GM12874 (cell line): ENCODE measurements around the gene ABHD2.

ENCODE experiments used
- TF ChIP-seq, protein P1 (sequence below): IDR thresholded peaks from 2 replicates; pipeline ENCODE4 v1.5.1; 2011; ENCODE audit warnings: low read depth, mild to moderate bottlenecking, control low read depth, low read length, moderate library complexity; ENCODE audit not compliant: insufficient read depth

The ABHD2 gene

DNA sequence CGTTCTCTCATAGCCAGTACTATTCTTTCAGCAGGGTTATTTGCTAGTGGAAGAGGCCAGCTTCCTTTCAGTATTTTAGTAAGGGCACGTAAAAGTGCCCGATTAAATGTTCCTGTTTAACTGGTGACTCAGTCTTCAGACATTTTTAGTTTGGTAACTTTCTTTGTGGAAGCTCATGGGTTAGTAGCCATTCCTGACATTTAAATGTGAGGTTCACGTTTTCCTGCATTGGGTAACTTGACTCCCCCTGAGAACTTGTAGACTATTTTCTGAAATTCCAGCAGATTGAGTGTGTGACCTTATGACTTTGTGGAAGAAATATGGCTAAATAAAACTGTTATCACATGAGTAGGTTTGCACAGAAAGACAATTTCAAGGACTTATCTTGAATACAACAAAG lies 16.9 kb downstream of the ABHD2 start:
- TF ChIP-seq, protein P1, sequence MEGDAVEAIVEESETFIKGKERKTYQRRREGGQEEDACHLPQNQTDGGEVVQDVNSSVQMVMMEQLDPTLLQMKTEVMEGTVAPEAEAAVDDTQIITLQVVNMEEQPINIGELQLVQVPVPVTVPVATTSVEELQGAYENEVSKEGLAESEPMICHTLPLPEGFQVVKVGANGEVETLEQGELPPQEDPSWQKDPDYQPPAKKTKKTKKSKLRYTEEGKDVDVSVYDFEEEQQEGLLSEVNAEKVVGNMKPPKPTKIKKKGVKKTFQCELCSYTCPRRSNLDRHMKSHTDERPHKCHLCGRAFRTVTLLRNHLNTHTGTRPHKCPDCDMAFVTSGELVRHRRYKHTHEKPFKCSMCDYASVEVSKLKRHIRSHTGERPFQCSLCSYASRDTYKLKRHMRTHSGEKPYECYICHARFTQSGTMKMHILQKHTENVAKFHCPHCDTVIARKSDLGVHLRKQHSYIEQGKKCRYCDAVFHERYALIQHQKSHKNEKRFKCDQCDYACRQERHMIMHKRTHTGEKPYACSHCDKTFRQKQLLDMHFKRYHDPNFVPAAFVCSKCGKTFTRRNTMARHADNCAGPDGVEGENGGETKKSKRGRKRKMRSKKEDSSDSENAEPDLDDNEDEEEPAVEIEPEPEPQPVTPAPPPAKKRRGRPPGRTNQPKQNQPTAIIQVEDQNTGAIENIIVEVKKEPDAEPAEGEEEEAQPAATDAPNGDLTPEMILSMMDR: no peak

DNA sequence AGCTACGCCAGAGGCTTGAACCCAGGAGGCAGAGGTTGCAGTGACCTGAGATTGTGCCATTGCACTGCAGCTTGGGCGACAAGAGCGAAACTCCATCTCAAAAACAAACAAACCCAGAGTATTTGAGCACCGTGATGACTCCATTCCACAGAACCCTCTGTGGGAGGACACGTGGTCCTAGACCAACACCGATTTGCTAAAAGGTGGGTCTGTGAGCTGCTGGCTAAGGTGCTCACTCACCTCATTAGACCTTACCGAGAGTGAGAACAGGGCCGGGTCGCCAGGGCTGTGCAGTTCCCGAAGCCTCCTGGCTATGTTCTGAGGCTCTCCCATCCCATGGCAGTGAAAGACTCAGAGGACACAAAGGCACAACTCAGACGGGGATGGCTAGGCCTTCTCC lies 17.9 kb downstream of the ABHD2 start:
- TF ChIP-seq, protein P1: no peak

DNA sequence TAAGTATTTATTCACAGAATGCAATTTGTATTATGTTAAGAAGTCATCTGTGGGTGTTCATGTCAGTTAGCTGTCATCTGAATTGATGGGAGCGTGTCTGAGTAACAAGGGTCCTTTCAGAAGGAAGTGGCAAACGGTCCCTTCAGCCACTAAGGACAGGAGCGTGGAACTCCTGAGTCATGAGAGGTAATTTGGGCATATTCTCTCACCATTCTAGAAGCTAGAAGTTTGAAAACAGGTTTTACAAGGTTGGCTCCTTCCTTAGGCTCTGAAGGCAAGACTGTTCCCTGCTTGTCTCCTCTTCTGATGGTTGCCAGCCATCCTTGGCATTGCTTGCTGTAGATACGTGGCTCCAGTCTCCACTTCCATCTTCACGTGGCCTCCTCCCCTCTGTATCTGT lies 19.7 kb downstream of the ABHD2 start:
- TF ChIP-seq, protein P1: no peak

DNA sequence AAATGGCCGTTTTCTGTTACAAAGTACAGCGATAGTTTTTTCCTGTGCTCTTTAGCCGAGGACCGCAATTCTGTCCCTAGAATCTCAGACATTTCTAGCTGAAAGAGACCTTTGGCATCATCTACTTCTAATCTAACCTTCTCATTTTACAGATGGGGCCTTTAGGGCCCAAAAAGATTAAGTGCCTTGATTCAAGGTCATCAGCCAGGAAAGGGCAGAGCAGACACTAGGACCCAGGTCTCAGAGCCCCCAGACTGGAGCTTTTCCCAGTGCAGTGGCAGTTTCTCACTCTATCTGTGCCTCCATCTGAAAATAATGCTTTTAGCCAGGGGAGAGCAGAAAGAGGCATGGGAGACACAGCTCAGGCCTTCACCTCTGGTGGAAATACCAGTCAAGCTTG lies 20.6 kb downstream of the ABHD2 start:
- TF ChIP-seq, protein P1: no peak

DNA sequence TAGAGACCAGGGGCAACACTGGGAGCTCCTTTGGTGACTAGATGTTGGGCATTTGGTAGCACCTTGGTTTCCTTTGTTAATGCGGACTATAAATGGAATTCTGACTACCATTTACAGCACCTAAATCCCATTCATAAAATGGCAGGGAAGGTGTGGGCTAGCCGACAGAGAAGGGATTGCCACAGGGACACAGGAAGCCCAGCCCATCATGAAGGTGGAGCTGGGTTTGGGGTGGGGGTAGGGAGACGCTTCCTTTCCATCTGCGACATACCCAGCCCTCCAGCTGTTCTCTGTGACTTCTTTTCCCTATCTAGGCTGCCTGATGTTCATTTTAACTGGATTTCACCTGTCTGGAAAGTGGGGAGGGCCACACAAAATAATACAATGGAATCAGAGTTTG lies 21.0 kb downstream of the ABHD2 start:
- TF ChIP-seq, protein P1: no peak

DNA sequence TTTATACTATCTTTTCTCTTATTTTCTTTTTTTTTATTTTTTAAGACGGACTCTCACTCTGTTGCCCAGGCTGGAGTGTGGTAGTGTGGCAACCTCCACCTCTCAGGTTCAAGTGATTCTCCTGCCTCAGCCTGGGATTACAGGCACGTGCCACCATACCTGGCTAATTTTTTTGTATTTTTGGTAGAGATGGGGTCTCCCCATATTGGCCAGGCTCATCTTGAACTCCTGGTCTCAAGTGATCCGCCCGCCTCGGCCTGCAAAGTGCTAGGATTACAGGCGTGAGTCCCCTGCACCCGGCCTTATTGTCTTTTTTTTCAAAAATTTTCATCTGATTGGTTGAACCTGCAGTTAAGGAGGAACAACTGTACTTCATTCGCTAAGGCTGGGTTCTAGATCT lies 21.8 kb downstream of the ABHD2 start:
- TF ChIP-seq, protein P1: no peak

DNA sequence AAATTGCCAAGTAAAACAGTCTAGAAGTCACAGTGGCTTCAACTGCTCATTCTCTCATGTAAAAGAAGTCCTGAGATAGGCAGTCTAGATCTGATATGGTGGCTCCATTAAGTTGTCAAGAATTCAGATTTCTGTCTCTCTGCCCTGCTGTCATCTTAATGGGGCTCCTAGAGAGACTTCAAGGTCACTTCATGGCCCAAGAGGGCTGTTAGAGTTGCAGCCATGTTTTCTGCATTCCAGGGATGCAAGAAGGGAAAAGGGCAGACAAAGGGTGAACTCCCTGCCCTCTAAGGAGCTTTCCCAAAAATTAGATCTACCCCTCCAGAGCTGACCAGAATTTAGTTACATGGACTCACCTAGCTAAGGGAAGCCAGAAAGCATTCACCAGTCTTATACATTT lies 23.1 kb downstream of the ABHD2 start:
- TF ChIP-seq, protein P1: no peak

DNA sequence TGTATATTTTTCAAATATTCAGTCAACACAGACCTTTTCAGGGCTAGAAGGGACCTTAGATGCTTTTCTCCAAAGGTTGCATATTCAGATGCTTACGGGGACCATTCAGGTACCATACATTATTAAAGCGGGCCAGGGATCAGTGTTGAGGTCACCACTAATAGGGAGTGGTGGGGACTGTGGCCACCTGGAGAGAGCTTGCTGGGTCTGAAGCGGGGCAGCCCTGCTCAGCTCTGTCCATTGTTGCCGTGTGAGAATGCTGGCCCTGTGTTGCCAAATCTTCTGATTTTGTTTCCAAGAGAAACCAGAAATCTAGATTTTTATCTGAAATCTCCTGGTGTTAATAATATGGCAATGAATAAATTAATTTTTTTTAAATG lies 23.7 kb downstream of the ABHD2 start:
- TF ChIP-seq, protein P1: no peak
